DMS 273 (cell line): Measurements from ENCODE around the gene SLCO4A1.
A peak's percentile ranks its signal among the peaks of the same experiment; 100 is the strongest.
"Not testable (repeated sequence)": the region's sequence is repeated elsewhere in the genome, so short reads cannot be mapped to it uniquely, and the experiment has no call there.

Experiments used
- DNase-seq: peaks from one replicate; lab custom pipeline; 2025; ENCODE audit not compliant: unreplicated experiment; lab: John Stamatoyannopoulos, UW

Gene SLCO4A1

GRCh38 chr20:62683660-62684322 lies 41.5 kb downstream of the SLCO4A1 start:
- DNase-seq, result not testable (repeated sequence)

- DNase-seq, result no peak
These were observed 42.7 kb downstream of the SLCO4A1 start for GRCh38 chr20:62684981-62685380.

- peak; percentile 73 for DNase-seq
These were observed 43.7 kb downstream of the SLCO4A1 start for GRCh38 chr20:62685781-62686555.

GRCh38 chr20:62686869-62687830 lies 44.8 kb downstream of the SLCO4A1 start:
- DNase-seq, result no peak

GRCh38 chr20:62688083-62688482 lies 45.8 kb downstream of the SLCO4A1 start:
- DNase-seq, result no peak

- DNase-seq, result no peak
These were observed 46.7 kb downstream of the SLCO4A1 start for GRCh38 chr20:62688855-62689460.

DNA sequence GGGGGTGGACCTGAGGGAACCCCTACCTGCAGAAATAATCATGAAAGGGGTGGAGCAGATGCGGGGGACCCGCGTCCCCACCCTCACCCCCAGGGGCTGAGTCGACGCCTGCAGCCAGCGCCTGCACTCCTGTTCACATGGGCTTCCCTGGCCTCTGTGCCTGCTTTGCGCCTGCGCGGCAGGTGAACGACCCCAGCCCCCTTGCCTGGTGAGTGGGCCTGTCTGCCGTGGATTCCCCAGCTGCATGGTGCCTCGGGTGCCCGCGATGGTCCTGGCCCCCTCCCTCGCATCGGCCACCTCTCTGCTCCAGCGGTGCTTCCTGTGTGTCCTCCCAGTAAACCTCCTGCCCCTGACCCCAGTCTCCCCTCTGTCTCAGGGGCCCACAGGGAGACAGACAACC lies 47.6 kb downstream of the SLCO4A1 start:
- no peak for DNase-seq

DNA sequence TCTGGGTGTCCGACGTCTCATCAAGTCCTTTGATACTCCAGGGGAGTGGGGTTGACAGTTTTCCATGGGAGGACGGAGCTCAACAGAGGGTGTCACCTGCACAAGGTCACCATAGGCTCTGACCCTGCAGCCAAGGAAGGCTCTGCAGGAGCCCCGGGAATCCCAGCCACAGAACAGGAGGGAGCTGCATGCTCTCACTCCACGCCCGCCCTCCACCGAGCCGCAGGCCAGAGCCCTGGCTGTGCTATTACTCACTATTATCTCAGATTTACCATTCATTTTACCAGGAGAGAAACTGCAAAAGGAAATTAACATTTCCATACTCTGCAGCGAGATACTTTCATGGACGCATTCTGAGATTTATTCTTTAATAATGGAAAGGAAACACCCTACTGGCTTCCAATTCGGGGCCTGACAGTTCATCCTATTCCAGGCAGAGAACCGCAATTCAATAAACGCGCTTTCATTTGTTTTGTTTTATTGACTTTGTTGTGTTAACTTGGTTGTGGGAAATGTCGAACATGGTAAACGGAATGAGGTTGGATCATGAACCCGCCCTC lies 48.0 kb downstream of the SLCO4A1 start:
- no peak for DNase-seq

DNA sequence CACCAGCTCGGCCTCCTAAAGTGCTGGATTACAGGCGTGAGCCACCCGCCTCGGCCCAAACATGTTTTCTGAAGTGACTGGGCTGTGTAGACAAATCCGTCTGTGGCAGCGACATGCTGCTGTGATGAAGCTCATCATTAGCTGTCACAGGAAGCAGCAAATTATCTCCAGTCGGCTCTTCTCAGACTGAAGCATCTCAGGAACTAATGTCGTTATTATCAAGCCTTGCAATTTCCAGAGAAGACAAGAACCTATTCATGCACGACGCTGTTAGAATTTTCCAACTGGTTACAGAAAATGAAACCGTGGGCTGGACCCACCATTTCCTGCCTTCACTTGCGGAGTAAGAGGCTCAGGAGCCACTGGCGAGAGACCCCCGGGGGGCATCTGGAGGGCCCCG lies 49.2 kb downstream of the SLCO4A1 start:
- no peak for DNase-seq

- DNase-seq, result no peak
These were observed 49.9 kb downstream of the SLCO4A1 start for GRCh38 chr20:62692176-62692575.

DNA sequence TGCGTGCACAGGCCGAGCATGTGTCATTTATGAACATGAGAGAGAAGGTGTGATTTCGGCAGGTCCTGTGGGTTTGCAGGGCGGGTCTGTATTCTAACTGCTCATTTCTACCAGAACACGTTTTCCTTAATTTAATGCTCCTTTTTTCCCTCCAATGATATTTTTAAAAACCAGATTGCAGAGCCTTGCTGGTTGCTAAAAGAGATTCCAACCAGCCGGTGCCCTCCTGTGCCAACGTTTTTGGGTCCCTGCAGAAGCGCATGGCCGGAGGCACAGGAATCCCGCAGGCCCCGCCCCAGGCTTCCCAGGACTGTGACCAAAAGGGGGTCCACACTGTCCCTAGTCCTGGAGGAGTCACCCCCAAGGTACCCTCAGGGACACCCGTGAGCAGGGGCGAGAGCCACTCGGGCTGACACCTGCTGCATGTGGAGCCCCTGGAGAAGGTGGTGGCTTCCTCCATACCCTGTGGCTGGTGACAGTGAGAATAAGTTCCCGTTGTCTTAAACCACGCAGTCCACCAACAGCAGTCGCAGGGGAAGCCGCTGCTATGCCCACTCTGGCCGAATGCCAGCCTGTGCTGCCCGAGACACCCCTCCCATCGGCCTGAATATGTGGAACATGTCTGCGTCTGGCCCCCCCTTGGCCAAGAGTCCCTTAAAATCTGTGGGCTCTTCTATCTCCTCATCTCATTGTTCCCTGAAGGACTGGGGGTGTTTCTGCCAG lies 50.7 kb downstream of the SLCO4A1 start:
- DNase-seq, result no peak

- DNase-seq, result no peak
These were observed 51.2 kb downstream of the SLCO4A1 start for GRCh38 chr20:62693524-62693922.

DNA sequence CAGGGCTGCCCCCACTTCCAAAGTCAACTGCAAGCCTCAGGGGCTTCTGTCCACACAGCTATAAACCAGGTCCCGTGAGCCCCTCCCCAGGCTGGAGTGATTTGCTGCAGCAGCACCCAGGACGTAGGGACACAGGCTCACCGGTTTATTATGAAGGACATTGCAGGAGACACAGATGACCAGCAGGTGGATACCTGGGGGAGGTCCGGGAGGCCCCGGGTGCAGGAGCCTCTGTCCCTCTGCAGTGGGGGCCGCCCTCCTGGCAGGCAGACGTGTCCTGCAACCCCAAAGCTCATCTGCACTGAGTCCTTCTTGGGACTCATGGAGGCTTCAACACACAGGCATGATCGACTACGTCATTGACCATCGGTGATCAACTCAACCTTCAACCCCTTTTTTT lies 51.8 kb downstream of the SLCO4A1 start:
- DNase-seq, result no peak

DNA sequence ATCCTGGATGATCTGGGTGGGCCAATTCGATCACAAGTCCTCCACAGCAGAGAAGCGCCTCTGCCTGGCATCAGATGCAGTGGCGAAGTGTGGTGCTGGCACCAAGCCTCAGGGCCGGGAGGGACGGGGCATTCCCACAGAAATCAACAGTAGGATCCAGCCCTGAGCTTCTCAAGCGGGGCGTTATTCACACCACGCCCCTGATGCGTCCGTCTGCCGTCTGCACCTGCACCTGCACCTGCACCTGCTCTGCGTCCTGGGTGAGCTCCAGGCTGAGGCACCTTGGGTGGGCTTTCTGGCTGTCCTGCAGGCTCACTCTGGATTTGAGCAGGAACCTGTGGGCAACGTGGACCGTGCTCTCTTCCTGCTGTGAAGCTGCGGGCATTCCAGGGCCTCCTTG lies 52.6 kb downstream of the SLCO4A1 start:
- DNase-seq, result no peak

GRCh38 chr20:62695448-62696414 lies 53.4 kb downstream of the SLCO4A1 start:
- DNase-seq, result no peak

GRCh38 chr20:62696434-62696957 lies 54.2 kb downstream of the SLCO4A1 start:
- no peak for DNase-seq

DNA sequence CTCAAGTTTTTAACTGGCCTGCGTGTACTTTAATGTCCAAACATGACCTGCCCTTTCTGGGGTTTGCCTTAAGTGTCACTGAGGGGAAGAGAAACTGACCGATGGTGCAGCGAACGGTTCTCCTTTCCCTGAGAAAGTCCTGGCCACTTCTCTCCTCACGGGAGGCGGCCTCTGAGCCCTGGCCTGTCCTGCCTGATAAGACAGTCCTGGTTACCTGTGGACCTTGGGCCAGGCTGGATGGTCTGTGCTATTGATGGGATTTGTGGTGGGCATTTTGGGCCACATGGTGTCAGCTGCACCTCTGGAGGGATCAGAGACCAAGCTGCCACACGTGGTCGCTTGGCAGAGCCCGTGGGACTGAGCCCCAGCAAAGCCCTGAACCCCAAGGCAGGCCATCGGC lies 54.7 kb downstream of the SLCO4A1 start:
- no peak for DNase-seq

GRCh38 chr20:62697468-62697912 lies 55.2 kb downstream of the SLCO4A1 start:
- DNase-seq, result no peak

DNA sequence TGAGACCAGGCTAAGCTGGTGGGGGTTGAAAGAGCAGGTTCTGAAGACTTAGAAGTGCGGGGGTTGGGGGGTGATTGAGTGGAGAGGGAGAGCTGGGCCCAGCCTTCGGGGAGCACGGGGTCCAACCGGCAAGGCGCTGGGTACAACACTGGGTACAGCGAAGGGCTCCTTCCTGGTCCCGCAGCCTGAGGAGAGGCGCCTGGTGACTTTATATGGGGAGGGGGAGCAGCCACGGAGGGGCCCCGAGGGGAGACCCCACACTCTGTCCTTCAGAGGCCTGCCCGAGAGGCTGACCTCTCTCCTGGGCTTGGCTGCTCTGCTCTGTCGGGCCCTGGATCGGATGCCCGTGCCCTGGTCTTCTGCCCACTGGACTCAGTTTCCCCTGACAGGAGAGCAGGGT lies 55.9 kb downstream of the SLCO4A1 start:
- no peak for DNase-seq
